ENCODE results near the gene SMARCC2. TPM values are rescaled to one million over a fixed set of nuclear protein-coding genes. Genes with fewer than 3 reads are reported as not detected.

Gene SMARCC2
- total and polyA plus RNA-seq, 2 of the 13 experiments (the other 11 are each of a cell fraction or from before 2014, with no cell fraction given): 21.3 to 24.1 TPM

DNA sequence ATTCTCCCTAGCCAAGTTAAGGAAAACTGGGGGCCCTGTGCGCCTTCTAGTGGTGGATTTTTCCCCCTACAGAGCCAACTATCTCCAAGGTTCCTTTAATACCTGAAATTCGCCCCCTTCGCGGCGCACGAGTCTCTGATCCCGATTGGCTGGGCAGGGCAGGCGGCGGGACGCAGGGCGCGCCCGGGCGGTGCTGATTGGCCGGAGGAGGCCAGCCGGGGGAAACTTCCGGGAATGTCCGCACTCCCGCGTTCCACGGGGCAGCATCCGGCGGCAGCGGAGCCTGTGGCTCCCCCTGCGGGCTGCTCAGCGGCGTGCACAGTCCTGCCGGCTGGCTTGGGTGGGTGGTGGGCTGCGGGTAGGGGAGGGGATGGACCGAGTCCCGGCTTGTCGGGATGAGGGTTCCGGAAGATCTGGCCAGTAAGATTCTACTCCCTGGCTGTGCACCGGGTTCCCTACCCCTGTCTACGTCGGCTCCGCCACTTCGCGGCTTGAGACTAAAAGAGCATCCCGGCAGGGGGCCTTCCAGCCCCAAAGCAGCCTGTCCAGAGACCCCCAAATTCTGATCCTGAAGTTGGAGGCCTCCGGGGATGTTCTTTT is 34.9 kb upstream of the SMARCC2 start, which contains the start of gene NABP2 (continued):
- TF ChIP-seq AHDC1 (CRISPR knock-in tag; IDR thresholded peaks at IDR 0.05; ENCODE audit: borderline replicate concordance) (peak; percentile 60; the same call in 1 of the 2 replicates), ZEB1 (IDR thresholded peaks at IDR 0.05; ENCODE audit: insufficient replicate concordance, low read depth) (no peak), IRF2 (CRISPR knock-in tag; IDR thresholded peaks at IDR 0.05) (peak; percentile 22; the same call in 1 of the 2 replicates), CEBPB (IDR thresholded peaks at IDR 0.05; ENCODE audit: borderline replicate concordance, low read depth, low read length) (no peak), GABPA (IDR thresholded peaks at IDR 0.05; ENCODE audit: low read depth, low read length) (peak; percentile 84), GABPA (CRISPR knock-in tag; IDR thresholded peaks at IDR 0.05; ENCODE audit: low read depth) (peak; percentile 90), ESRRA (CRISPR knock-in tag; IDR thresholded peaks at IDR 0.05; ENCODE audit: low read depth) (no peak), CHD4 (IDR thresholded peaks at IDR 0.05; ENCODE audit: borderline replicate concordance, low read length) (no peak), NCOA5 (CRISPR knock-in tag; IDR thresholded peaks at IDR 0.05) (no peak), NR2F1 (CRISPR knock-in tag; IDR thresholded peaks at IDR 0.05) (no peak), MAFF (IDR thresholded peaks at IDR 0.05; ENCODE audit: low read depth, low read length) (no peak), SYNCRIP (IDR thresholded peaks at IDR 0.05; ENCODE audit: insufficient read depth, low read depth, low read length) (no peak), TBX3 (IDR thresholded peaks at IDR 0.05; ENCODE audit: borderline replicate concordance) (no peak), SMARCC2 (IDR thresholded peaks at IDR 0.05) (no peak), DPF2 (CRISPR knock-in tag; IDR thresholded peaks at IDR 0.05; ENCODE audit: borderline replicate concordance, low read depth) (no peak), CC2D1A (CRISPR knock-in tag; IDR thresholded peaks at IDR 0.05) (no peak), ATF7 (IDR thresholded peaks at IDR 0.05) (no peak), ATF7 (CRISPR knock-in tag; IDR thresholded peaks at IDR 0.05) (no peak), ZIK1 (CRISPR knock-in tag; IDR thresholded peaks at IDR 0.05; ENCODE audit: borderline replicate concordance, low read depth) (no peak), ZMYM3 (CRISPR knock-in tag; IDR thresholded peaks at IDR 0.05) (no peak), NFE2 (CRISPR knock-in tag; IDR thresholded peaks at IDR 0.05) (no peak)
- TF ChIP-seq, protein P1, sequence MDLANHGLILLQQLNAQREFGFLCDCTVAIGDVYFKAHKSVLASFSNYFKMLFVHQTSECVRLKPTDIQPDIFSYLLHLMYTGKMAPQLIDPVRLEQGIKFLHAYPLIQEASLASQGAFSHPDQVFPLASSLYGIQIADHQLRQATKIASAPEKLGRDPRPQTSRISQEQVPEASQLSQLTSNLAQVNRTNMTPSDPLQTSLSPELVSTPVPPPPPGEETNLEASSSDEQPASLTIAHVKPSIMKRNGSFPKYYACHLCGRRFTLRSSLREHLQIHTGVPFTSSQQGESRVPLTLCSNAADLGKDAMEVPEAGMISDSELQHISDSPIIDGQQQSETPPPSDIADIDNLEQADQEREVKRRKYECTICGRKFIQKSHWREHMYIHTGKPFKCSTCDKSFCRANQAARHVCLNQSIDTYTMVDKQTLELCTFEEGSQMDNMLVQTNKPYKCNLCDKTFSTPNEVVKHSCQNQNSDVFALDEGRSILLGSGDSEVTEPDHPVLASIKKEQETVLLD (CRISPR knock-in tag; IDR thresholded peaks at IDR 0.05; ENCODE audit: low read depth): 0 out of 2 replicates have a peak, but pooled peaks have one; percentile 42
- TF ChIP-seq, protein P2, sequence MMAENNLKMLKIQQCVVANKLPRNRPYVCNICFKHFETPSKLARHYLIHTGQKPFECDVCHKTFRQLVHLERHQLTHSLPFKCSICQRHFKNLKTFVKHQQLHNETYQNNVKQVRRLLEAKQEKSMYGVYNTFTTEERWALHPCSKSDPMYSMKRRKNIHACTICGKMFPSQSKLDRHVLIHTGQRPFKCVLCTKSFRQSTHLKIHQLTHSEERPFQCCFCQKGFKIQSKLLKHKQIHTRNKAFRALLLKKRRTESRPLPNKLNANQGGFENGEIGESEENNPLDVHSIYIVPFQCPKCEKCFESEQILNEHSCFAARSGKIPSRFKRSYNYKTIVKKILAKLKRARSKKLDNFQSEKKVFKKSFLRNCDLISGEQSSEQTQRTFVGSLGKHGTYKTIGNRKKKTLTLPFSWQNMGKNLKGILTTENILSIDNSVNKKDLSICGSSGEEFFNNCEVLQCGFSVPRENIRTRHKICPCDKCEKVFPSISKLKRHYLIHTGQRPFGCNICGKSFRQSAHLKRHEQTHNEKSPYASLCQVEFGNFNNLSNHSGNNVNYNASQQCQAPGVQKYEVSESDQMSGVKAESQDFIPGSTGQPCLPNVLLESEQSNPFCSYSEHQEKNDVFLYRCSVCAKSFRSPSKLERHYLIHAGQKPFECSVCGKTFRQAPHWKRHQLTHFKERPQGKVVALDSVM (CRISPR knock-in tag; IDR thresholded peaks at IDR 0.05): no peak; the same call in 1 of the 2 replicates
